Measurements from ENCODE around the gene GPR157.

DNA sequence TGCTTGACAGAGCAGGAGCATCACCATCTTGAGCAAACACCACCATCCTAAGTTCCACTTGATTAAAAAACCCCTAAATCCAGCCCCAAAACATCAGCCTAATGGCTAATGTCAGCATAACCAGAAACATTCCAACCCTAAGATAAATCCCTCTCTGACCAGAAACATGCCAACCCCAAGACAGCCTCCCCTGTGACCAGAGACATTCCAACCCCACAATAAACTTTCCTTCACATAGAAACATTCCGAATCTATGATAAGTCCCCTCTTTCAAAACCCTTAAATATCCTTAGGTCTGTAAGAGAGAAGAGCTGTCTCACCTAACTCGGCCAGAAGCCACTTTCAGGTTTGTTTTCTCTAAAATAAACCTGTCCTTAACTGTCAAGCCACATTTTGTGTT is 42.1 kb downstream of the GPR157 start:
- no peak for TF ChIP-seq EZH2 (IDR thresholded peaks at IDR 0.05; ENCODE audit: insufficient read depth, poor library complexity, severe bottlenecking)
- TF ChIP-seq EZH2phosphoT487 (IDR thresholded peaks at IDR 0.05; ENCODE audit: insufficient read depth, low read depth), result no peak
